Sciatic nerve (tissue), 2 donors: ENCODE data around the gene ARSG. TPM values are rescaled to one million over a fixed set of nuclear protein-coding genes. Genes with fewer than 3 reads are reported as not detected.
"Not testable (repeated sequence)": the region's sequence is repeated elsewhere in the genome, so short reads cannot be mapped to it uniquely, and the experiment has no call there.

Source experiments
- ATAC-seq: fragments of 200-7000 bp; cut with Tn5 transposase; one replicate; pipeline ENCODE4 v1.9.1; 2020; ENCODE audit warnings: mild to moderate bottlenecking, moderate library complexity
- DNase-seq: peaks from one replicate; pipeline ENCODE4 v3.0.0-alpha.2; 2020; ENCODE audit warnings: low spot score
- intact Hi-C: fragments of 100-400 bp; cut with DNase I; formaldehyde crosslinking; loops from one replicate; pipeline ENCODE4 v1.14.2; 2022
- total RNA-seq: library from RNA; stranded (reverse); fragmentation: NEBNext Ultra II Directional; extraction: Animal tissue kit (Norgen Biotek cat#: 25700); gene quantifications from one replicate; pipeline ENCODE4 v1.2.1, GENCODE V29; 2021
- donor health status: DM: no; HTN: no; CAD: no.
- donor health status: DM: no; HTN: no; CAD: no.

The ARSG gene
- total RNA-seq, 1 donor from 2014 or later, result 7.0 TPM

- DNase-seq (no peak), ATAC-seq (no peak)
- intact Hi-C loops, result no loop called here
These were observed 30.3 kb downstream of the ARSG start for GRCh38 chr17:68321556-68321954.

- no peak for ATAC-seq
- DNase-seq, result no peak
- intact Hi-C loops, result no loop called here
These were observed 31.3 kb downstream of the ARSG start for GRCh38 chr17:68322630-68323029.

DNA sequence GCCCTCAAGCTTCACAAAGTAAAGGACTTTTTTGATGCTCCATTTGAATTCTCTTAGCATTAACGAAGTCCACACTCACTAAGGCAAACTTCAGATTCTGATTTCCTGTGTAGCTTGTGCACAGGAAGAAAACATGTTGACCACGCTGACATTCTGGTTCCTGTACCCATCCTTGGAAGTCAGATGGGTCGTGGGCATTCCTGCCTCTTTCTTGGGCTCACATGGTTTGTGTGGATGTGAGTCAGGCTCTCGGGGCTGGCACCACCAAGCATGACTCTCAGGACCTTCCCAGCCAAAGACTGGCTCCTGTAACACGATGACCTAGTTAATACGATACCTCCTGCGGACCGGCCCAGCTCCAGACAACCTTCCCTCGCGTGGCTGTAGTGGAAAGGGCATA lies 32.8 kb downstream of the ARSG start:
- DNase-seq (no peak), ATAC-seq (no peak)
- intact Hi-C loops, result no loop called here

- intact Hi-C loops, result no loop called here
These were observed 33.5 kb downstream of the ARSG start for GRCh38 chr17:68324654-68325336.

DNA sequence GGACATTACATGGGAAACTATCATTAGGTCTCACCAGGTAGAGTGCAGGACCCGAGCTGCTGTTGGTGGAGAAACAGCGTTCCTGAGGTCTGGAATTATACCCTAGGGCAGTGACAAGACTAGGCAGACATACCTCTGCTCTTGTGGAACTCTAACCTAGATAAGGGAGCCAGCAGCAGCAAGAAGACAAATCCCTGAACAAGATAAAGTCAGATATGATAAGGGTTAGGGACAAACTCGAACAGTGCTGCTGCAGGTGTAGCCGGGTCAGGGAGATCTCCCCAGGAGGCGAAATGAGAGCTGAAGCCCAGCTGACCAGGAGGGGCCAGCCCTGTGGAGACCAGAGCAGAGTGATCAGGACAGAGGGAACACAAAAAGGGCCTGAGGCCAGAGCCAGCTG lies 34.7 kb downstream of the ARSG start:
- intact Hi-C loops, result no loop called here
- ATAC-seq, result no peak
- DNase-seq, result no peak

More at GRCh38 chr17:68324654-68325336, 33.5 kb downstream of the ARSG start:
- ATAC-seq, result no peak
- no peak for DNase-seq

- intact Hi-C loops, result no loop called here
- no peak for ATAC-seq
- no peak for DNase-seq
These were observed 35.4 kb downstream of the ARSG start for GRCh38 chr17:68326681-68327080.

DNA sequence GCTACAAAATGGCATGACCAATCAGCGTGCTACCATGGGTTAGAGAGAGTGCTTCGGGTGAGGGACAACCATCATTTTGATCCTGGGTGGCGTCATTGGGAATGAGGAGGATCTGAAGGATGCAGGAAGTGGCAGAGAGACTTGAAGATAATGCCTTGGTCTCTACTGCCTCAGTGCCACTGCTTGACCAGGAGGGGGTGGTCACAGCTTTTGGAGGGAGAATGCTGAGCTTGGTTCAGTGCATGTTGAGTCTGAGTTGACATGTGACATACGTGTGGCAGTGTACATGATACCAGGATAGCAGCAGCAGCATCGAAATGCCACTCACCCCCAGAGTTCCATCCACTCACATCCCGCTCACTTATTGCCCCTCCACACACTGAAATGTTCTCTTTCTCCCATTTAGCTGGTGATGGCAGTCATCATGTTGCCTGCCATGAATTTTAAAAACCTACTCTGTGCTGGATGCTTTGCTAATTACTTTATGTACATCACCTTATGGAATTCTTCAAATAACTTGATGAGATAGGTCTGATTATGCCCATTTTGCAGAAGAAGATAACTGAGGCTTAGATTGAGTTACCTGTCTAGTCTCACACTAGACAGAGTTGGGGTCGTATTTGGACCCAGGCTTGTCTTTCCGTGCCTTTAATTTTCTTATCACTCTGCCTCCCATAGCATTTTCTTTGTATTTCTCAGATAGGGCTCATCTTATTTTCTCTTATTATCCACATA lies 36.7 kb downstream of the ARSG start:
- ATAC-seq, result no peak
- DNase-seq, result no peak
- intact Hi-C loops, result no loop called here

DNA sequence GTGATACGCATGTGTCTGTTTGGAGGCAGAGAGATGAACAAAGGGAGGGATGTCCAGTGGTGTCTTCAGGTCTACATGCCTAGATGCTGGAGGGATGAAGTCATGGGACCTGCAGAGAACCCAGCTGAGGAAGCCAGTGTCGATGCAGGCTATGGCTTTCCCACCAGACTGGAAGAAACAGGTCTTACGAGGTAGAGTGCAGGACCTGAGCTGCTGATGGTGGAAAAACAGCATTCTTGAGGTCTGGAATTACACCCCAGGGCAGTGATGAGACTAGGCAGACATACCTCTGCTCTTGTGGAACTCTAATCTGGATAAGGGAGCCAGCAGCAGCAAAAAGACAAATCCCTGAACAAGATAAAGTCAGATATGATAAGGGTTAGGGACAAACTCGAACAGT lies 37.4 kb downstream of the ARSG start:
- intact Hi-C loops, result no loop called here
- no peak for ATAC-seq

DNA sequence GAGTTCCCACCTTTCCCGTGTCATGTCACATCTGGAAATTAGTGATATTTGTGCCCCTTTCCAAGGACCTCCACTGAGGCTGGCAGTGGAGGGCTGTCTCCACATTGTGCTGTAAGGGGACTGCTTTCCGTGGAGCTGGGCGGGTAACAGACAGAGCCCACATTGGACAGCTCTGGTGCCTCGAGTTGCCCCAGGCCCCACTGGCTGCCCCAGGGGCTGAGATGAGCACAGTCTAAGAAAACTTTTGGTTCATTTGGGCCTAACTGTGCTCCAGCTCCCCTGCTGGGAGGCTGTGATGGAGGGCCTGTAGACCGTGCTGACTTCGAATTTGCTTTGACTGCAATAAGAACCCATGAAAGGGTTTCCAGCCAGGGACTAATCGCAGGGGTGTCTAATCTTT lies 38.0 kb downstream of the ARSG start:
- intact Hi-C loops, result no loop called here
- ATAC-seq, result no peak
- DNase-seq, result no peak

More for the DNA sequence above, 37.4 kb downstream of the ARSG start:
- no peak for DNase-seq

GRCh38 chr17:68331932-68332331 lies 40.6 kb downstream of the ARSG start:
- ATAC-seq, DNase-seq, intact Hi-C loops: not testable (repeated sequence)

GRCh38 chr17:68334393-68334792 lies 43.1 kb downstream of the ARSG start:
- ATAC-seq (no peak), DNase-seq (no peak)
- intact Hi-C loops, result no loop called here

DNA sequence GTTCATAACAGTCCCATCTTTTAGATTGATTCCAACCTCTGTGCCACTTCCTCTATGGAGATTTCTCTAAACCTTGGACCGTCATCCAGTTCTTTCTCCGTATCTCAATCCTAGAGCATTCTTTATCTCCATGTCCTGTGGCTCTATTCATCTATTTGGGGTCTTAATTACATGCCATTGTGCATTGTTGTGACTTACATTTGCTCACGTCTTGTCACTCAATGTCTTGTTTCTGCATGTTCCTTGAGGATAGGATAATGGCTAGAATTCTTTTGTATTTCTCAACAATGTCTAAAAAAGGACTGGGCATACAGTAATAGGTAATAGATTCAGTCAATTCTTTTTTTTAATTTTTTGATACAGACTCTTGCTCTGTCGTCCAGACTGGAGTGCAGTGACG lies 50.2 kb downstream of the ARSG start:
- ATAC-seq, result no peak
- no peak for DNase-seq
- intact Hi-C loops, result no loop called here

DNA sequence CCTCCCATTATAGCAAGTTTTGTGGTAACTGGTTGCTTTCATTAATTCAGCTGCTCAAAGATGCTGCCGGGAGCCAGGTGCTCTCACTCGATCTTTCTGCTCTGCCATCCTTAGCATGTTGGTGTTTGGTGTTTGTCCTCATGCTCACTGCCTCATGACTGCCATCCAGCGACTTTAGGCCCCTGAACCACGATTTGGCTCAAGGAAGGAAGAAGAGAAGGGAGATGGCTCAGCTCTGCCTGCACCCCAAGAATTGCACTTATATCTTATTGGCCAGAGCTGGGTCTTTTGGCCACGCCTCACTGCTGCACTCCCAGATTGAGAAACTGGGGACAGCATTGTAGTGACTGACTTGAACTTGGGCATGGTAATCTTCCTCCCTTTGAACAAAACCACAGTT lies 52.7 kb downstream of the ARSG start:
- ATAC-seq (no peak), DNase-seq (no peak)
- intact Hi-C loops, result no loop called here

DNA sequence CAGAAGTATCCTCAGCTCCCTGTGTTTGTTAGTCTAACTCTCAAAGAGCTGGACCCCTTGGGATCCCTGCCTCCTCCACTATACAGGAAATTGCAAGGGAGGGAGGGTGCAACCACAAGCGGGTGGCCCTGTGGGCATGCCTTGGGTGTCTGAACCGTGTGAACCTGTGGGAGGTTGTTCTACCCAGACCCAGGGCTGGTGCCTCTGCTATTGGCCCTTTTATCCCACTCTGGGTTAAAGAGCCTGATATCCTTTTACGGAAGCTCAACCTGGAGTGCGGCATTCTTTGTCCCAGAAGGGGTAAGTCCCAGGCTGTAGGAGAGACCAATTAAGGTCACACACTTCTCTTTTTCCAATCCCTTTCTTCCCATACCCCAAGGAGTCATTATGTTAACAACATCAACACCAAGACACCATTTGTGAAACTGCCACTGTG lies 53.4 kb downstream of the ARSG start:
- DNase-seq, result no peak
- intact Hi-C loops, result no loop called here
- ATAC-seq, result no peak

GRCh38 chr17:68346448-68346847 lies 55.2 kb downstream of the ARSG start:
- ATAC-seq (peak; percentile 30), DNase-seq (no peak)
- intact Hi-C loops, result no loop called here

DNA sequence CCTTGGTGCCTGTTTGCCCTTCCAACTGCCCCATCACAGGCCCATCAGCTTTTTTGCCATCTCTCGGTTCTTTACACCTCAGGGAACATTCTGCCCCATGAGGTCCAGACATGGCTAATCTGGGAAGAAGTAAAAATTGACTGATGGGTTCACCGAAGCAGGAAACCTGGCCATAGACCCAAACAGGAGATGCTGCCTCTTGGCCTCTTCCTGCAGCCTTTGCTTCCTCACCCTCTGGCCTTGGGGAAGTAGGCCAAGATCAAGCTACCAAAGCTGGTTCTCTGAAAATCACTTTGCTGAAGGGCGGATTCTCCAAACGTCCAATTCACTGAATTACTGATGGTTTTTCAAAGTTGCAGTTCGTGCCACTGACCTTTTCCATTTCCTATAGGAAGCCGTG lies 56.1 kb downstream of the ARSG start:
- intact Hi-C loops, result no loop called here
- DNase-seq, result no peak
- ATAC-seq, result no peak

- intact Hi-C loops, result no loop called here
- ATAC-seq (no peak), DNase-seq (no peak)
These were observed 57.9 kb downstream of the ARSG start for GRCh38 chr17:68349157-68349556.

- intact Hi-C loops, result no loop called here
- ATAC-seq, result peak; percentile 81
- DNase-seq, result no peak
These were observed 60.1 kb downstream of the ARSG start for GRCh38 chr17:68351395-68351794.

- ATAC-seq (no peak), DNase-seq (no peak)
- intact Hi-C loops, result no loop called here
These were observed 60.7 kb downstream of the ARSG start for GRCh38 chr17:68352041-68352440.

DNA sequence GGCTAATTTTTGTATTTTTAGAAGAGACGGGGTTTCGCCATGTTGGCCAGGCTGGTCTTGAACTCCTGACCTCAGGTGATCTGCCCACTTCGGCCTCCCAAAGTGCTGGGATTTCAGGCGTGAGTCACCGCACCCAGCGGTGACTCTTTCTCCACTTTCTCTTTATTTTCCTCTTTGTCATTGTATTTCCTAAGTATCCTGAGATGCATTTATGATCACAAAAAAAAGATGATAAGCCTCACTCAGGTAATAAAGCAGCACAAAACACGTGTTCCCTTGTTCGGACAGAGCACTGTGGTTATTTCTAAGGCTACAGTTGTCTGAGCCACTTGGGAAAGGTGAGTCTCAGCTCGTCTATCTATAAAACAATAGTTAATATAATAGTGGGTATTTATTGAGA lies 61.4 kb downstream of the ARSG start:
- intact Hi-C loops, ATAC-seq, DNase-seq: not testable (repeated sequence)

- DNase-seq, result no peak
- no peak for ATAC-seq
- intact Hi-C loops, result no loop called here
These were observed 61.8 kb downstream of the ARSG start for GRCh38 chr17:68353111-68353521.
